ENCODE data around the gene KLKB1. TPM values are rescaled to one million over a fixed set of nuclear protein-coding genes. Genes with fewer than 3 reads are reported as not detected.
A peak's percentile ranks its signal among the peaks of the same experiment; 100 is the strongest.

KLKB1 gene
- total RNA-seq, 1 experiment from 2014 or later, result not detected

- no TSS peak for BruUV-seq (replicated peaks)
- peaks cover 10% of the 10 kb centered on the region; the same call in 1 of the 2 replicates for H3K4me1 ChIP-seq
- peaks cover 6% of the 10 kb centered on the region for H3K27me3 Mint-ChIP-seq (ENCODE audit: insufficient read depth, unreplicated experiment)
- H3K36me3 ChIP-seq (ENCODE audit: control insufficient read depth, insufficient read depth, low read length), result no peaks in the 10 kb centered on the region
- no peaks in the 10 kb centered on the region for H3K36me3 Mint-ChIP-seq (ENCODE audit: insufficient read depth, unreplicated experiment)
- peak overlapping the region; percentile 70 for H3K4me3 ChIP-seq (ENCODE audit: low read depth, low read length)
- H3K27me3 ChIP-seq (replicated peaks; ENCODE audit: control insufficient read depth, insufficient read depth, low read length), result no peaks in the 10 kb centered on the region; the same call in none of the 2 replicates
- DNase-seq, result peak in 1 of 2 experiments; percentile 36
- intact Hi-C loops (cut with micrococcal nuclease; ENCODE audit: unreplicated experiment), result loop anchor here (1.0 to 5.0 kb wide), 2 partner anchors 11 to 48 kb away; no protein-coding TSS in a partner anchor
- no peaks in the 10 kb centered on the region for H3K9me3 Mint-ChIP-seq (ENCODE audit: unreplicated experiment)
- H3K27ac Mint-ChIP-seq (ENCODE audit: unreplicated experiment), result no peak overlapping the region
- ChIA-PET POLR2A (no interaction called here), CTCF (interaction anchor here (1.6 kb wide), 1 partner anchor 123 kb away, joined by 4 read pairs; no protein-coding TSS in a partner anchor)
- H3K4me3 Mint-ChIP-seq (ENCODE audit: unreplicated experiment), result peak overlapping the region; percentile 80
- no peak for TF ChIP-seq CTCF (IDR thresholded peaks at IDR 0.05; ENCODE audit: insufficient read depth in 1 of 2, low read depth in 1 of 2, low read length in 1 of 2, severe bottlenecking in 1 of 2, unreplicated experiment in 1 of 2)
- no peaks in the 10 kb centered on the region for H3K9me3 ChIP-seq
- no peaks in the 10 kb centered on the region for H3K4me1 Mint-ChIP-seq (ENCODE audit: low read depth, unreplicated experiment)
These were observed 36.6 kb upstream of the KLKB1 start for GRCh38 chr4:186190581-186191199.

- peaks cover 10% of the 10 kb centered on the region for H3K27me3 Mint-ChIP-seq (ENCODE audit: insufficient read depth, unreplicated experiment)
- ChIA-PET POLR2A (no interaction called here), CTCF (interaction anchor here (0.6 to 1.6 kb wide), 2 partner anchors 124 to 579 kb away, joined by 3 to 4 read pairs; no protein-coding TSS in a partner anchor)
- peak within 1 kb of the TSS; percentile 80 for H3K4me3 Mint-ChIP-seq (ENCODE audit: unreplicated experiment)
- Histone ChIP-seq H3K36me3 (ENCODE audit: control insufficient read depth, insufficient read depth, low read length) (no peaks in the 10 kb centered on the region), H3K4me1 (peaks cover 10% of the 10 kb centered on the region; the same call in 1 of the 2 replicates), H3K27me3 (replicated peaks; ENCODE audit: control insufficient read depth, insufficient read depth, low read length) (no peaks in the 10 kb centered on the region; the same call in none of the 2 replicates), H3K9me3 (no peaks in the 10 kb centered on the region), H3K4me3 (ENCODE audit: low read depth, low read length) (peak within 1 kb of the TSS; percentile 70)
- no TSS peak for BruUV-seq (replicated peaks)
- intact Hi-C loops (cut with micrococcal nuclease; ENCODE audit: unreplicated experiment), result loop anchor here (5.0 kb wide), 1 partner anchor 49 kb away; no protein-coding TSS in a partner anchor
- peak; percentile 16 to 28 for TF ChIP-seq CTCF (IDR thresholded peaks at IDR 0.05; ENCODE audit: insufficient read depth in 1 of 2, low read depth in 1 of 2, low read length in 1 of 2, severe bottlenecking in 1 of 2, unreplicated experiment in 1 of 2)
- DNase-seq, result peak; percentile 67 to 74
- no peak within 1 kb of the TSS for H3K27ac Mint-ChIP-seq (ENCODE audit: unreplicated experiment)
- H3K9me3 Mint-ChIP-seq (ENCODE audit: unreplicated experiment), result no peaks in the 10 kb centered on the region
- no peaks in the 10 kb centered on the region for H3K36me3 Mint-ChIP-seq (ENCODE audit: insufficient read depth, unreplicated experiment)
- no peaks in the 10 kb centered on the region for H3K4me1 Mint-ChIP-seq (ENCODE audit: low read depth, unreplicated experiment)
These were observed 35.9 kb upstream of the KLKB1 start, which contains the start of gene CYP4V2 for GRCh38 chr4:186191200-186192065. CYP4V2 (plus strand) TSS chr4:186191567; CDS start chr4:186191824, 257 bp downstream.

GRCh38 chr4:186192066-186192612 lies 35.2 kb upstream of the KLKB1 start:
- DNase-seq, result peak in 1 of 2 experiments; percentile 13
- Mint-ChIP-seq H3K9me3 (ENCODE audit: unreplicated experiment) (no peaks in the 10 kb centered on the region), H3K27ac (ENCODE audit: unreplicated experiment) (no peak overlapping the region), H3K4me3 (ENCODE audit: unreplicated experiment) (peak overlapping the region; percentile 80), H3K36me3 (ENCODE audit: insufficient read depth, unreplicated experiment) (no peaks in the 10 kb centered on the region), H3K27me3 (ENCODE audit: insufficient read depth, unreplicated experiment) (peaks cover 11% of the 10 kb centered on the region), H3K4me1 (ENCODE audit: low read depth, unreplicated experiment) (no peaks in the 10 kb centered on the region)
- Histone ChIP-seq H3K27me3 (replicated peaks; ENCODE audit: control insufficient read depth, insufficient read depth, low read length) (no peaks in the 10 kb centered on the region; the same call in none of the 2 replicates), H3K9me3 (no peaks in the 10 kb centered on the region), H3K4me1 (peaks cover 10% of the 10 kb centered on the region; the same call in 1 of the 2 replicates), H3K4me3 (ENCODE audit: low read depth, low read length) (peak overlapping the region; percentile 70), H3K36me3 (ENCODE audit: control insufficient read depth, insufficient read depth, low read length) (no peaks in the 10 kb centered on the region)
- intact Hi-C loops (cut with micrococcal nuclease; ENCODE audit: unreplicated experiment), result loop anchor here (5.0 kb wide), 1 partner anchor 50 kb away; no protein-coding TSS in a partner anchor
- CTCF ChIA-PET, result interaction anchor here (0.6 kb wide), 1 partner anchor 579 kb away, joined by 3 read pairs; no protein-coding TSS in a partner anchor
- POLR2A ChIA-PET, result no interaction called here
- no peak for TF ChIP-seq CTCF (IDR thresholded peaks at IDR 0.05; ENCODE audit: insufficient read depth in 1 of 2, low read depth in 1 of 2, low read length in 1 of 2, severe bottlenecking in 1 of 2, unreplicated experiment in 1 of 2)
- no TSS peak for BruUV-seq (replicated peaks)

All from Caco-2 (cell line).